HG02840 (cell line): ENCODE results near the gene ARG2.
A peak's percentile ranks its signal among the peaks of the same experiment; 100 is the strongest.

ENCODE experiments used
- ATAC-seq: cut with Tn5 transposase; IDR thresholded peaks from one replicate; pipeline ENCODE4 v1.9.1; 2021; ENCODE audit warnings: mild to moderate bottlenecking, moderate library complexity, moderate number of reproducible peaks; ENCODE audit not compliant: unreplicated experiment, low FRiP score

ARG2 gene

GRCh38 chr14:67674480-67675218 lies 54.9 kb downstream of the ARG2 start, which contains the start of gene VTI1B:
VTI1B (minus strand) TSS chr14:67674632; CDS start chr14:67674489, 143 bp downstream.
- peak; percentile 86 for ATAC-seq

- ATAC-seq: no peak
Measured at GRCh38 chr14:67675219-67675582, 55.5 kb downstream of the ARG2 start.

GRCh38 chr14:67679006-67679405 lies 59.3 kb downstream of the ARG2 start:
- no peak for ATAC-seq

- ATAC-seq: peak; percentile 95
Measured at GRCh38 chr14:67680121-67680602, 60.4 kb downstream of the ARG2 start.

GRCh38 chr14:67680941-67681340 lies 61.2 kb downstream of the ARG2 start:
- no peak for ATAC-seq

- ATAC-seq: no peak
Measured at GRCh38 chr14:67683842-67684241, 64.1 kb downstream of the ARG2 start.

GRCh38 chr14:67690011-67690410 lies 70.3 kb downstream of the ARG2 start:
- ATAC-seq: no peak

- ATAC-seq: peak; percentile 80
Measured at GRCh38 chr14:67694791-67695393, 75.2 kb downstream of the ARG2 start.

- peak; percentile 86 for ATAC-seq
Measured at GRCh38 chr14:67695394-67695949, 75.8 kb downstream of the ARG2 start, which contains the start of gene RDH11. RDH11 (minus strand) TSS chr14:67695764; CDS start chr14:67695703, 61 bp downstream.

GRCh38 chr14:67697006-67697405 lies 77.3 kb downstream of the ARG2 start:
- no peak for ATAC-seq

GRCh38 chr14:67698179-67698578 lies 78.5 kb downstream of the ARG2 start:
- ATAC-seq: no peak
